ENCODE measurements around the gene SDHD. TPM values are rescaled to one million over a fixed set of nuclear protein-coding genes. Genes with fewer than 3 reads are reported as not detected.

Gene SDHD
- total RNA-seq, 2 donors from 2014 or later: 57.6 to 64.8 TPM

GRCh38 chr11:112049777-112050176 is 36.9 kb upstream of the SDHD start:
- Histone ChIP-seq H3K27me3 (ENCODE audit: control insufficient read depth, insufficient read depth, low read length, poor library complexity, severe bottlenecking) (no peaks in the 10 kb centered on the region), H3K36me3 (ENCODE audit: control insufficient read depth, insufficient read depth, low read length) (peaks cover 89% of the 10 kb centered on the region), H3K27ac (ENCODE audit: low read depth, low read length) (no peak overlapping the region), H3K9me3 (ENCODE audit: control insufficient read depth, low read length) (no peaks in the 10 kb centered on the region), H3K4me1 (ENCODE audit: control insufficient read depth, insufficient read depth, low read length) (peaks cover 3% of the 10 kb centered on the region), H3K4me3 (ENCODE audit: low read length) (no peak overlapping the region), H3K9ac (ENCODE audit: extremely low read depth, low read length, poor library complexity, severe bottlenecking) (no peak overlapping the region)
- Mint-ChIP-seq H3K4me3 (no peak overlapping the region), H3K27me3 (ENCODE audit: insufficient read depth) (no peaks in the 10 kb centered on the region), H3K27ac (no peak overlapping the region), H3K36me3 (ENCODE audit: low read depth) (peaks cover 88% of the 10 kb centered on the region), H3K9me3 (peaks cover 7% of the 10 kb centered on the region), H3K4me1 (no peaks in the 10 kb centered on the region)
- no peak for DNase-seq
- TF ChIP-seq CTCF (conservative IDR thresholded peaks at IDR 0.05): no peak
- 50% methylated on average over 2 of the region's 2 CpGs; no CpG with 5 or more reads in 1 of the 2 experiments for WGBS, 2 experiments (ENCODE audit: insufficient coverage in 1 of 2, insufficient read length in 1 of 2)

GRCh38 chr11:112050721-112051120 is 36.0 kb upstream of the SDHD start:
- Mint-ChIP-seq H3K27me3 (ENCODE audit: insufficient read depth) (no peaks in the 10 kb centered on the region), H3K9me3 (peaks cover 7% of the 10 kb centered on the region), H3K4me3 (no peak overlapping the region), H3K36me3 (ENCODE audit: low read depth) (peaks cover 84% of the 10 kb centered on the region), H3K4me1 (no peaks in the 10 kb centered on the region), H3K27ac (no peak overlapping the region)
- H3K4me3 ChIP-seq (ENCODE audit: low read length): no peak overlapping the region
- no peak for DNase-seq
- H3K9me3 ChIP-seq (ENCODE audit: control insufficient read depth, low read length): no peaks in the 10 kb centered on the region
- peaks cover 3% of the 10 kb centered on the region for H3K4me1 ChIP-seq (ENCODE audit: control insufficient read depth, insufficient read depth, low read length)
- peaks cover 85% of the 10 kb centered on the region for H3K36me3 ChIP-seq (ENCODE audit: control insufficient read depth, insufficient read depth, low read length)
- H3K27me3 ChIP-seq (ENCODE audit: control insufficient read depth, insufficient read depth, low read length, poor library complexity, severe bottlenecking): no peaks in the 10 kb centered on the region
- no peak overlapping the region for H3K9ac ChIP-seq (ENCODE audit: extremely low read depth, low read length, poor library complexity, severe bottlenecking)
- WGBS, 2 experiments (ENCODE audit: insufficient coverage in 1 of 2, insufficient read length in 1 of 2): 100% methylated on average over 1 of the region's 3 CpGs; no CpG with 5 or more reads in 1 of the 2 experiments
- no peak for TF ChIP-seq CTCF (conservative IDR thresholded peaks at IDR 0.05)
- H3K27ac ChIP-seq (ENCODE audit: low read depth, low read length): no peak overlapping the region

GRCh38 chr11:112051768-112052167 is 34.9 kb upstream of the SDHD start:
- peaks cover 80% of the 10 kb centered on the region for H3K36me3 Mint-ChIP-seq (ENCODE audit: low read depth)
- no peak overlapping the region for H3K9ac ChIP-seq (ENCODE audit: extremely low read depth, low read length, poor library complexity, severe bottlenecking)
- no peak overlapping the region for H3K27ac ChIP-seq (ENCODE audit: low read depth, low read length)
- no peak overlapping the region for H3K4me3 Mint-ChIP-seq
- H3K4me1 ChIP-seq (ENCODE audit: control insufficient read depth, insufficient read depth, low read length): peaks cover 3% of the 10 kb centered on the region
- no peak overlapping the region for H3K4me3 ChIP-seq (ENCODE audit: low read length)
- H3K9me3 Mint-ChIP-seq: peaks cover 3% of the 10 kb centered on the region
- H3K4me1 Mint-ChIP-seq: no peaks in the 10 kb centered on the region
- H3K27ac Mint-ChIP-seq: no peak overlapping the region
- DNase-seq: no peak
- H3K36me3 ChIP-seq (ENCODE audit: control insufficient read depth, insufficient read depth, low read length): peaks cover 84% of the 10 kb centered on the region
- no peaks in the 10 kb centered on the region for H3K9me3 ChIP-seq (ENCODE audit: control insufficient read depth, low read length)
- no peaks in the 10 kb centered on the region for H3K27me3 Mint-ChIP-seq (ENCODE audit: insufficient read depth)
- H3K27me3 ChIP-seq (ENCODE audit: control insufficient read depth, insufficient read depth, low read length, poor library complexity, severe bottlenecking): no peaks in the 10 kb centered on the region
- 100% methylated on average over 1 to 3 of the region's 3 CpGs for WGBS, 2 experiments (ENCODE audit: insufficient coverage in 1 of 2, insufficient read length in 1 of 2)
- TF ChIP-seq CTCF (conservative IDR thresholded peaks at IDR 0.05): no peak

All from endodermal cell (in vitro differentiated cells).